Suprapubic skin (tissue), 4 donors: ENCODE data around the gene EXOSC10. TPM values are rescaled to one million over a fixed set of nuclear protein-coding genes. Genes with fewer than 3 reads are reported as not detected.
"Not testable (repeated sequence)": the region's sequence is repeated elsewhere in the genome, so short reads cannot be mapped to it uniquely, and the experiment has no call there.

Experiments used
- DNase-seq, 2 donors: peaks; one replicate each; pipeline ENCODE4 v3.0.0-alpha.2; 2019; ENCODE audit warnings: low spot score in 2 of 2
- H3K27ac ChIP-seq: fragments of 200-600 bp; sonication (generic); one replicate; pipeline ENCODE4 v1.5.1; 2019
- H3K27me3 ChIP-seq: fragments of 200-600 bp; sonication (generic); one replicate; pipeline ENCODE4 v1.5.1; 2019
- H3K36me3 ChIP-seq: fragments of 200-600 bp; sonication (generic); one replicate; pipeline ENCODE4 v1.5.1; 2019
- H3K4me1 ChIP-seq: fragments of 200-600 bp; sonication (generic); one replicate; pipeline ENCODE4 v1.5.1; 2019
- H3K4me3 ChIP-seq: fragments of 200-600 bp; sonication (generic); one replicate; pipeline ENCODE4 v1.5.1; 2019; ENCODE audit warnings: mild to moderate bottlenecking
- H3K9me3 ChIP-seq: fragments of 200-600 bp; sonication (generic); one replicate; pipeline ENCODE4 v1.5.1; 2019
- CTCF ChIP-seq, 2 donors: fragments of 200-600 bp in 1 of 2; fragments of 450-650 bp in 1 of 2; sonication (generic) in 1 of 2; IDR thresholded peaks; one replicate each; pipeline ENCODE4 v1.5.1; 2016 to 2019; ENCODE audit warnings: antibody characterized with exemption in 2 of 2, mild to moderate bottlenecking in 1 of 2, moderate library complexity in 1 of 2
- EP300 ChIP-seq: sonication (generic); formaldehyde crosslinking; IDR thresholded peaks from one replicate; pipeline ENCODE4 v1.6.1; 2017; ENCODE audit warnings: antibody characterized with exemption
- POLR2A ChIP-seq, 2 donors: fragments of 450-650 bp; IDR thresholded peaks; one replicate each; pipeline ENCODE4 v1.6.1; 2017; ENCODE audit warnings: antibody characterized with exemption in 2 of 2, mild to moderate bottlenecking in 2 of 2, moderate library complexity in 2 of 2
- POLR2AphosphoS5 ChIP-seq, 3 donors: sonication (generic); formaldehyde crosslinking; IDR thresholded peaks; one replicate each; pipeline ENCODE4 v1.6.1; 2017; ENCODE audit warnings: antibody characterized with exemption in 3 of 3
- WGBS: methylation state at CpG from one replicate; pipeline ENCODE4 v1.1.5; 2018; 5-methylcytosine and 5-hydroxymethylcytosine counted together
- total RNA-seq, 4 donors: library from RNA; depleted of rRNA; stranded (reverse); fragments of >200 nt; gene quantifications; one replicate each; pipeline ENCODE4 v1.1.0, GENCODE V29; 2016

The EXOSC10 gene
- total RNA-seq, 4 donors from 2014 or later, result 45.7 to 127 (median 68.7) TPM

- WGBS, result 19% methylated on average over 5 of the region's 5 CpGs
- TF ChIP-seq POLR2AphosphoS5 (IDR thresholded peaks at IDR 0.05) (no peak), EP300 (no peak), CTCF (IDR thresholded peaks at IDR 0.05) (no peak), POLR2A (IDR thresholded peaks at IDR 0.05) (no peak)
These were observed 749 bp downstream of the EXOSC10 start for GRCh38 chr1:11098931-11099309.

GRCh38 chr1:11083784-11084183, 15.9 kb downstream of the EXOSC10 start:
- not testable (repeated sequence) for H3K4me1 ChIP-seq, H3K27me3 ChIP-seq, H3K27ac ChIP-seq, H3K9me3 ChIP-seq, H3K4me3 ChIP-seq, DNase-seq
- WGBS, result 100% methylated on average over 3 of the region's 3 CpGs
- peaks cover 72% of the 10 kb centered on the region for H3K36me3 ChIP-seq

More at GRCh38 chr1:11098931-11099309, 749 bp downstream of the EXOSC10 start:
- peak overlapping the region; percentile 99 for H3K4me3 ChIP-seq
- H3K27me3 ChIP-seq, result no peaks in the 10 kb centered on the region
- peaks cover 31% of the 10 kb centered on the region for H3K36me3 ChIP-seq
- peaks cover 17% of the 10 kb centered on the region for H3K4me1 ChIP-seq
- DNase-seq, result no peak
- no peaks in the 10 kb centered on the region for H3K9me3 ChIP-seq
- H3K27ac ChIP-seq, result peak overlapping the region; percentile 92

GRCh38 chr1:11080931-11081330, 18.7 kb downstream of the EXOSC10 start:
- TF ChIP-seq POLR2AphosphoS5 (IDR thresholded peaks at IDR 0.05) (no peak), CTCF (IDR thresholded peaks at IDR 0.05) (no peak), EP300 (no peak), POLR2A (IDR thresholded peaks at IDR 0.05) (no peak)
- whole genome bisulfite sequencing, result 78% methylated on average over 12 of the region's 12 CpGs
- Histone ChIP-seq H3K27me3 (no peaks in the 10 kb centered on the region), H3K4me1 (peaks cover 4% of the 10 kb centered on the region), H3K9me3 (no peaks in the 10 kb centered on the region), H3K27ac (no peak overlapping the region), H3K4me3 (no peak overlapping the region), H3K36me3 (peaks cover 71% of the 10 kb centered on the region)
- peak; percentile 34 to 38 for DNase-seq

- H3K4me3 ChIP-seq, result no peak overlapping the region
- peaks cover 94% of the 10 kb centered on the region for H3K36me3 ChIP-seq
- DNase-seq, result no peak
- H3K27ac ChIP-seq, result no peak overlapping the region
- no peak for TF ChIP-seq POLR2A (IDR thresholded peaks at IDR 0.05)
- no peak for TF ChIP-seq EP300
- TF ChIP-seq POLR2AphosphoS5 (IDR thresholded peaks at IDR 0.05), result no peak
- no peak for TF ChIP-seq CTCF (IDR thresholded peaks at IDR 0.05)
- peaks cover 4% of the 10 kb centered on the region for H3K4me1 ChIP-seq
- no peaks in the 10 kb centered on the region for H3K27me3 ChIP-seq
- WGBS, result 69% methylated on average over 2 of the region's 2 CpGs
- H3K9me3 ChIP-seq, result no peaks in the 10 kb centered on the region
These were observed 21.0 kb downstream of the EXOSC10 start for GRCh38 chr1:11078631-11079030.

- WGBS, result 92% methylated on average over 7 of the region's 7 CpGs
These were observed 26.3 kb downstream of the EXOSC10 start for GRCh38 chr1:11073398-11073797.

GRCh38 chr1:11072216-11072917, 27.3 kb downstream of the EXOSC10 start:
- H3K36me3 ChIP-seq, result peaks cover 100% of the 10 kb centered on the region
- TF ChIP-seq POLR2AphosphoS5 (IDR thresholded peaks at IDR 0.05) (no peak), POLR2A (IDR thresholded peaks at IDR 0.05) (no peak), CTCF (IDR thresholded peaks at IDR 0.05) (no peak)
- no peaks in the 10 kb centered on the region for H3K9me3 ChIP-seq
- no peaks in the 10 kb centered on the region for H3K4me1 ChIP-seq
- no peak overlapping the region for H3K4me3 ChIP-seq
- no peaks in the 10 kb centered on the region for H3K27me3 ChIP-seq
- peak; percentile 22 to 31 for DNase-seq
- 81% methylated on average over 13 of the region's 13 CpGs for WGBS
- no peak overlapping the region for H3K27ac ChIP-seq

More at GRCh38 chr1:11073398-11073797, 26.3 kb downstream of the EXOSC10 start:
- not testable (repeated sequence) for H3K9me3 ChIP-seq, H3K4me1 ChIP-seq, H3K4me3 ChIP-seq, H3K27ac ChIP-seq, DNase-seq, H3K27me3 ChIP-seq
- H3K36me3 ChIP-seq, result peaks cover 99% of the 10 kb centered on the region
